H9 (cell line): Measurements from ENCODE around the gene DYNC2H1. TPM values are rescaled to one million over a fixed set of nuclear protein-coding genes. Genes with fewer than 3 reads are reported as not detected.
A peak's percentile ranks its signal among the peaks of the same experiment; 100 is the strongest.

Experiments
- DNase-seq: peaks from one replicate; pipeline ENCODE4 v3.0.0-alpha.2; 2017
- H2AFZ ChIP-seq: one replicate; pipeline ENCODE4 v1.6.1; 2013; ENCODE audit warnings: mild to moderate bottlenecking, low read length, control low read depth, moderate library complexity
- H2AK5ac ChIP-seq: 2 replicates; pipeline ENCODE4 v1.6.1; 2013; ENCODE audit warnings: low read length, control low read depth, mixed read lengths; ENCODE audit not compliant: insufficient read length
- H2BK120ac ChIP-seq: one replicate; pipeline ENCODE4 v1.6.1; 2013; ENCODE audit warnings: low read depth, mild to moderate bottlenecking, low read length, control low read depth, inconsistent platforms; ENCODE audit not compliant: poor library complexity, severe bottlenecking
- H2BK12ac ChIP-seq: 2 replicates; pipeline ENCODE4 v1.6.1; 2013; ENCODE audit warnings: low read length, control low read depth, mixed read lengths, low read depth; ENCODE audit not compliant: insufficient read length
- H2BK15ac ChIP-seq: 2 replicates; pipeline ENCODE4 v1.6.1; 2013; ENCODE audit warnings: low read depth, low read length, control low read depth
- H2BK20ac ChIP-seq: one replicate; pipeline ENCODE4 v1.6.1; 2013; ENCODE audit warnings: low read depth, mild to moderate bottlenecking, low read length, control low read depth, inconsistent platforms; ENCODE audit not compliant: poor library complexity, severe bottlenecking
- H2BK5ac ChIP-seq: 2 replicates; pipeline ENCODE4 v1.6.1; 2013; ENCODE audit warnings: low read length, control low read depth, mixed read lengths; ENCODE audit not compliant: insufficient read length
- H3K14ac ChIP-seq: 2 replicates; pipeline ENCODE4 v1.6.1; 2013; ENCODE audit warnings: low read length, control low read depth; ENCODE audit not compliant: insufficient read depth
- H3K18ac ChIP-seq: 2 replicates; pipeline ENCODE4 v1.6.1; 2013; ENCODE audit warnings: low read depth, mild to moderate bottlenecking, mixed read lengths, low read length, control low read depth; ENCODE audit not compliant: insufficient read length
- H3K23ac ChIP-seq: 2 replicates; pipeline ENCODE4 v1.6.1; 2013; ENCODE audit warnings: low read length, control low read depth, mixed read lengths, low read depth; ENCODE audit not compliant: insufficient read length
- H3K23me2 ChIP-seq: 2 replicates; pipeline ENCODE4 v1.6.1; 2013; ENCODE audit warnings: low read depth, mild to moderate bottlenecking, mixed read lengths, low read length, control low read depth; ENCODE audit not compliant: insufficient read length, poor library complexity, severe bottlenecking
- H3K27ac ChIP-seq: 2 replicates; pipeline ENCODE4 v1.5.1; 2013; ENCODE audit warnings: low read length, control low read depth, mixed read lengths, low read depth; ENCODE audit not compliant: insufficient read length
- H3K27me3 ChIP-seq: 2 replicates; pipeline ENCODE4 v1.6.1; 2013; ENCODE audit warnings: low read length, control low read depth, inconsistent platforms; ENCODE audit not compliant: insufficient read depth
- H3K4ac ChIP-seq: 2 replicates; pipeline ENCODE4 v1.6.1; 2013; ENCODE audit warnings: low read depth, mild to moderate bottlenecking, control low read depth, inconsistent platforms, low read length, moderate library complexity
- H3K4me1 ChIP-seq: 2 replicates; pipeline ENCODE4 v1.6.1; 2013; ENCODE audit warnings: low read length, control low read depth, inconsistent platforms; ENCODE audit not compliant: insufficient read depth
- H3K4me2 ChIP-seq: 2 replicates; pipeline ENCODE4 v1.6.1; 2013; ENCODE audit warnings: low read length, control low read depth, mixed read lengths; ENCODE audit not compliant: insufficient read length, insufficient read depth
- H3K56ac ChIP-seq: 2 replicates; pipeline ENCODE4 v1.6.1; 2013; ENCODE audit warnings: low read depth, mild to moderate bottlenecking, mixed read lengths, low read length, control low read depth; ENCODE audit not compliant: insufficient read length
- H3K79me1 ChIP-seq: 2 replicates; pipeline ENCODE4 v1.6.1; 2013; ENCODE audit warnings: low read depth, mild to moderate bottlenecking, moderate library complexity, low read length, control low read depth, inconsistent platforms; ENCODE audit not compliant: insufficient read depth, poor library complexity, severe bottlenecking
- H3K79me2 ChIP-seq: 2 replicates; pipeline ENCODE4 v1.6.1; 2013; ENCODE audit warnings: low read length, control low read depth, inconsistent platforms; ENCODE audit not compliant: insufficient read depth
- H3K9ac ChIP-seq: 2 replicates; pipeline ENCODE4 v1.6.1; 2013; ENCODE audit warnings: low read length, control low read depth, mixed read lengths; ENCODE audit not compliant: insufficient read length; ENCODE audit errors: extremely low read depth
- H3K9me3 ChIP-seq: one replicate; pipeline ENCODE4 v1.6.1; 2013; ENCODE audit warnings: low read depth, low read length, inconsistent platforms; ENCODE audit not compliant: control insufficient read depth
- H3T11ph ChIP-seq: one replicate; pipeline ENCODE4 v1.6.1; 2013; ENCODE audit warnings: mild to moderate bottlenecking, low read length, control low read depth, inconsistent platforms
- H4K20me1 ChIP-seq: one replicate; pipeline ENCODE4 v1.6.1; 2013; ENCODE audit not compliant: control insufficient read depth, insufficient read length, insufficient read depth
- H4K5ac ChIP-seq: 2 replicates; pipeline ENCODE4 v1.6.1; 2013; ENCODE audit warnings: low read depth, mild to moderate bottlenecking, mixed read lengths, low read length, control low read depth; ENCODE audit not compliant: insufficient read length
- H4K8ac ChIP-seq: replicated peaks from 2 replicates; pipeline ENCODE4 v1.6.1; 2013; ENCODE audit warnings: low read length, control low read depth, mixed read lengths, low read depth; ENCODE audit not compliant: insufficient read length
- H4K91ac ChIP-seq: 2 replicates; pipeline ENCODE4 v1.6.1; 2013; ENCODE audit warnings: low read depth, mild to moderate bottlenecking, moderate library complexity, mixed read lengths, low read length, control low read depth; ENCODE audit not compliant: insufficient read length
- H3K27ac Mint-ChIP-seq, 3 experiments: 2 replicates in 2 of 3; 3 replicates in 1 of 3; pipeline ENCODE4 v1.8.0; 2020 to 2021; ENCODE audit warnings: mixed read lengths in 3 of 3, mild to moderate bottlenecking in 1 of 3, moderate library complexity in 1 of 3
- H3K27me3 Mint-ChIP-seq: 2 replicates; pipeline ENCODE4 v1.8.0; 2021; ENCODE audit warnings: low read depth, mild to moderate bottlenecking, moderate library complexity, mixed read lengths
- H3K36me3 Mint-ChIP-seq, 3 experiments: 2 replicates in 2 of 3; 3 replicates in 1 of 3; pipeline ENCODE4 v1.8.0; 2020 to 2021; ENCODE audit warnings: low read depth in 3 of 3, mixed read lengths in 3 of 3; ENCODE audit not compliant: insufficient read depth in 1 of 3
- H3K4me1 Mint-ChIP-seq, 2 experiments: 2 replicates each; pipeline ENCODE4 v1.8.0; 2020; ENCODE audit warnings: mixed read lengths in 2 of 2
- H3K4me3 Mint-ChIP-seq, 2 experiments: 2 replicates in 1 of 2; 3 replicates in 1 of 2; pipeline ENCODE4 v1.8.0; 2020 to 2021; ENCODE audit warnings: mild to moderate bottlenecking in 2 of 2, mixed read lengths in 2 of 2, moderate library complexity in 1 of 2
- H3K9me3 Mint-ChIP-seq, 2 experiments: 2 replicates in 1 of 2; 3 replicates in 1 of 2; pipeline ENCODE4 v1.8.0; 2020; ENCODE audit warnings: mild to moderate bottlenecking in 2 of 2, mixed read lengths in 2 of 2, moderate library complexity in 1 of 2
- total RNA-seq: library from RNA; stranded (reverse); gene quantifications from 2 replicates; pipeline ENCODE4 v1.2.1, GENCODE V29; 2021
- TF ChIP-seq, protein P1 (sequence below): fragments of 200-600 bp; sonication (generic); conservative IDR thresholded peaks from 3 replicates; pipeline ENCODE4 v1.8.0; 2021; ENCODE audit warnings: antibody characterized with exemption, mild to moderate bottlenecking

Gene DYNC2H1
- total RNA-seq, 1 experiment from 2014 or later, result 13.2 TPM

DNA sequence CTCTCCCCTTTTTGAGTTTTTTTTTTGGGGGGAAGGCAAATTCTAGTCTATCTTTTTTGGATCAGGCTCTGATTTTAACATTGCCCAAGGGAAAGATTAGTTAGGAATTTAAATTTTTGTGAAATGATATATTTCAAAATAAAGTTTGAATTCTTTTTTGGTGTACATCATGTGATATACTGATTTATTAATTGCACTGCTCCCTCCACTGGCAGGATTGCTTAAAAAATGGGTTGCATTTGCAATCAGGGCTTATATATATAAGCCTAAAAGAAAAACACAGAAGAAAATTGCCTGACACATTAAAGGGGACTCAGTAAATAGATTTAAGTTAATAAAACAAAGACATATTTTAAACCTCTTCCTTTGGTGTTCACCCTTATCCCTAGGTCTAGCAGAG, 1.2 kb downstream of the DYNC2H1 start:
- no peaks in the 10 kb centered on the region for H3K27me3 Mint-ChIP-seq
- Histone ChIP-seq H4K5ac (no peak overlapping the region), H3K9me3 (no peaks in the 10 kb centered on the region), H4K91ac (no peak overlapping the region), H2BK20ac (no peak overlapping the region), H4K8ac (no peak overlapping the region), H3K4me2 (peak overlapping the region; percentile 94), H2BK5ac (no peak overlapping the region), H3K14ac (no peak overlapping the region), H2BK15ac (no peak overlapping the region), H3K18ac (no peak overlapping the region), H3K9ac (no peak overlapping the region), H3K27ac (no peak overlapping the region), H2AFZ (no peak overlapping the region), H2AK5ac (no peak overlapping the region), H3K4me1 (no peaks in the 10 kb centered on the region), H3K23ac (no peak overlapping the region), H3K23me2 (peaks cover 6% of the 10 kb centered on the region), H2BK12ac (no peak overlapping the region), H2BK120ac (no peak overlapping the region), H3K27me3 (no peaks in the 10 kb centered on the region), H4K20me1 (no peaks in the 10 kb centered on the region), H3K4ac (no peak overlapping the region), H3T11ph (no peak overlapping the region), H3K79me2 (no peaks in the 10 kb centered on the region), H3K56ac (no peak overlapping the region), H3K79me1 (no peaks in the 10 kb centered on the region)
- H3K4me1 Mint-ChIP-seq, result peaks cover 2% of the 10 kb centered on the region in 2 experiments; a peak in 2 of 4 replicates
- H3K36me3 Mint-ChIP-seq, result peaks cover 9 to 15% (median 9%) of the 10 kb centered on the region in 3 experiments; a peak in 6 of 7 replicates
- H3K4me3 Mint-ChIP-seq, result peak overlapping the region; percentile 98
- no peaks in the 10 kb centered on the region for H3K9me3 Mint-ChIP-seq
- TF ChIP-seq, protein P1, sequence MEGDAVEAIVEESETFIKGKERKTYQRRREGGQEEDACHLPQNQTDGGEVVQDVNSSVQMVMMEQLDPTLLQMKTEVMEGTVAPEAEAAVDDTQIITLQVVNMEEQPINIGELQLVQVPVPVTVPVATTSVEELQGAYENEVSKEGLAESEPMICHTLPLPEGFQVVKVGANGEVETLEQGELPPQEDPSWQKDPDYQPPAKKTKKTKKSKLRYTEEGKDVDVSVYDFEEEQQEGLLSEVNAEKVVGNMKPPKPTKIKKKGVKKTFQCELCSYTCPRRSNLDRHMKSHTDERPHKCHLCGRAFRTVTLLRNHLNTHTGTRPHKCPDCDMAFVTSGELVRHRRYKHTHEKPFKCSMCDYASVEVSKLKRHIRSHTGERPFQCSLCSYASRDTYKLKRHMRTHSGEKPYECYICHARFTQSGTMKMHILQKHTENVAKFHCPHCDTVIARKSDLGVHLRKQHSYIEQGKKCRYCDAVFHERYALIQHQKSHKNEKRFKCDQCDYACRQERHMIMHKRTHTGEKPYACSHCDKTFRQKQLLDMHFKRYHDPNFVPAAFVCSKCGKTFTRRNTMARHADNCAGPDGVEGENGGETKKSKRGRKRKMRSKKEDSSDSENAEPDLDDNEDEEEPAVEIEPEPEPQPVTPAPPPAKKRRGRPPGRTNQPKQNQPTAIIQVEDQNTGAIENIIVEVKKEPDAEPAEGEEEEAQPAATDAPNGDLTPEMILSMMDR, result no peak
- no peak overlapping the region for H3K27ac Mint-ChIP-seq
- DNase-seq, result no peak
